Peyer's patch (tissue), 4 donors: ENCODE results near the gene SUPT20HL2.

Experiments used
- CTCF ChIP-seq, 6 experiments: fragments of 450-650 bp in 4 of 6; fragments of 200-600 bp in 2 of 6; sonication (generic) in 1 of 6; IDR thresholded peaks; one replicate each; pipeline ENCODE4 v1.5.1; 2017 to 2019; ENCODE audit warnings: antibody characterized with exemption in 6 of 6, mild to moderate bottlenecking in 3 of 6, moderate library complexity in 1 of 6
- POLR2A ChIP-seq, 2 donors: fragments of 450-650 bp; IDR thresholded peaks; one replicate each; pipeline ENCODE4 v1.5.1; 2017; ENCODE audit warnings: antibody characterized with exemption in 2 of 2, mild to moderate bottlenecking in 2 of 2, moderate library complexity in 2 of 2

- TF ChIP-seq CTCF (IDR thresholded peaks at IDR 0.05): no peak
- no peak for TF ChIP-seq POLR2A (IDR thresholded peaks at IDR 0.05)
These were observed 46.4 kb upstream of the SUPT20HL2 start, which contains the start of gene SUPT20HL1 for GRCh38 chrX:24360272-24360671.
